GM23338 (cell line): ENCODE results near the gene PPIC. TPM values are rescaled to one million over a fixed set of nuclear protein-coding genes. Genes with fewer than 3 reads are reported as not detected.

Experiments
- ATAC-seq: fragments of 200-7000 bp; cut with Tn5 transposase; 3 replicates; pipeline ENCODE4 v1.9.1; 2020
- DNase-seq: peaks from one replicate; pipeline ENCODE4 v3.0.0-alpha.2; 2015; ENCODE audit warnings: low spot score
- H2AFZ ChIP-seq: fragments of 200-600 bp; sonication (generic); 2 replicates; pipeline ENCODE4 v1.8.0; 2016; ENCODE audit warnings: antibody characterized with exemption, mild to moderate bottlenecking, moderate library complexity
- H3F3A ChIP-seq: fragments of 200-600 bp; sonication (generic); replicated peaks from 2 replicates; pipeline ENCODE4 v1.8.0; 2017; ENCODE audit warnings: antibody characterized with exemption, mixed run types, low read depth
- H3K27ac ChIP-seq: fragments of 200-600 bp; sonication (generic); 2 replicates; pipeline ENCODE4 v1.6.1; 2016; ENCODE audit warnings: low read depth
- H3K27me3 ChIP-seq: fragments of 200-600 bp; sonication (generic); 2 replicates; pipeline ENCODE4 v1.8.0; 2016; ENCODE audit warnings: mild to moderate bottlenecking, mixed run types, moderate library complexity; ENCODE audit not compliant: insufficient read depth
- H3K36me3 ChIP-seq: fragments of 200-600 bp; sonication (generic); 2 replicates; pipeline ENCODE4 v1.8.0; 2016; ENCODE audit warnings: mild to moderate bottlenecking; ENCODE audit not compliant: insufficient read depth
- H3K4me1 ChIP-seq: fragments of 200-600 bp; sonication (generic); 2 replicates; pipeline ENCODE4 v1.8.0; 2016; ENCODE audit warnings: mild to moderate bottlenecking, moderate library complexity; ENCODE audit not compliant: insufficient read depth
- H3K4me2 ChIP-seq: fragments of 200-600 bp; sonication (generic); 2 replicates; pipeline ENCODE4 v1.7.1; 2017; ENCODE audit warnings: mixed run types
- H3K4me3 ChIP-seq: fragments of 200-600 bp; sonication (generic); 2 replicates; pipeline ENCODE4 v1.6.1; 2016; ENCODE audit warnings: mixed run types
- H3K79me2 ChIP-seq: fragments of 200-600 bp; sonication (generic); replicated peaks from 2 replicates; pipeline ENCODE4 v1.8.0; 2017; ENCODE audit warnings: mild to moderate bottlenecking; ENCODE audit not compliant: insufficient read depth
- H3K9me2 ChIP-seq: fragments of 200-600 bp; sonication (generic); 2 replicates; pipeline ENCODE4 v1.8.0; 2017; ENCODE audit not compliant: insufficient read depth
- H4K20me1 ChIP-seq: fragments of 200-600 bp; sonication (generic); replicated peaks from 2 replicates; pipeline ENCODE4 v1.8.0; 2017; ENCODE audit warnings: mild to moderate bottlenecking; ENCODE audit not compliant: insufficient read depth
- H3K27ac Mint-ChIP-seq: 2 replicates; pipeline ENCODE4 v1.8.0; 2020; ENCODE audit warnings: inconsistent platforms, mild to moderate bottlenecking, moderate library complexity, mixed read lengths
- H3K27me3 Mint-ChIP-seq: 3 replicates; pipeline ENCODE4 v1.8.0; 2022; ENCODE audit warnings: low read depth, mild to moderate bottlenecking, moderate library complexity, mixed read lengths, inconsistent platforms; ENCODE audit not compliant: insufficient read depth, poor library complexity
- H3K36me3 Mint-ChIP-seq: 3 replicates; pipeline ENCODE4 v1.8.0; 2021; ENCODE audit warnings: low read depth, mild to moderate bottlenecking, inconsistent platforms, moderate library complexity, mixed read lengths
- H3K4me1 Mint-ChIP-seq: 3 replicates; pipeline ENCODE4 v1.8.0; 2020; ENCODE audit warnings: mild to moderate bottlenecking, inconsistent platforms, mixed read lengths
- H3K4me3 Mint-ChIP-seq: 3 replicates; pipeline ENCODE4 v1.8.0; 2021; ENCODE audit warnings: moderate library complexity, mild to moderate bottlenecking, inconsistent platforms, mixed read lengths
- H3K9me3 Mint-ChIP-seq: 3 replicates; pipeline ENCODE4 v1.8.0; 2020; ENCODE audit warnings: moderate library complexity, mild to moderate bottlenecking, inconsistent platforms, mixed read lengths
- CREB1 ChIP-seq: fragments of 250-450 bp; sonication (Bioruptor Pico); IDR thresholded peaks from 2 replicates; pipeline ENCODE4 v1.5.0; 2020; ENCODE audit warnings: low read depth, mild to moderate bottlenecking, moderate library complexity
- NANOG ChIP-seq: IDR thresholded peaks from 2 replicates; pipeline ENCODE4 v1.6.1; 2016; ENCODE audit warnings: antibody characterized with exemption, borderline replicate concordance
- POLR2AphosphoS5 ChIP-seq: IDR thresholded peaks from 2 replicates; pipeline ENCODE4 v1.6.1; 2016; ENCODE audit warnings: antibody characterized with exemption, low read depth
- ZNF114 ChIP-seq: fragments of 250-450 bp; sonication (Bioruptor Pico); IDR thresholded peaks from 2 replicates; pipeline ENCODE4 v1.5.0; 2020; ENCODE audit warnings: mild to moderate bottlenecking, moderate library complexity
- ZNF331 ChIP-seq: fragments of 250-450 bp; sonication (Bioruptor Pico); IDR thresholded peaks from 2 replicates; pipeline ENCODE4 v1.5.0; 2020; ENCODE audit warnings: low read depth, mild to moderate bottlenecking, moderate library complexity
- polyA plus RNA-seq: library from polyadenylated mRNA; unstranded; fragments of >200 nt; fragmentation: Nextera tagmentation; extraction: Ambion mirVana; gene quantifications from 2 replicates; pipeline ENCODE4 v1.2.1, GENCODE V29; 2016
- total RNA-seq: library from RNA; depleted of rRNA; stranded (reverse); fragments of >200 nt; shearing (Covaris generic); gene quantifications from 2 replicates; pipeline ENCODE4 v1.2.3, GENCODE V29; 2014
- TF ChIP-seq, protein P1 (sequence below), 2 experiments: fragments of 200-600 bp in 1 of 2; sonication (generic) in 1 of 2; conservative IDR thresholded peaks; 2 replicates each; pipeline versions ENCODE4 v1.5.1 to v1.6.1; 2016 to 2017; ENCODE audit warnings: antibody characterized with exemption in 2 of 2, low read depth in 2 of 2, mild to moderate bottlenecking in 2 of 2, moderate library complexity in 1 of 2
- TF ChIP-seq, protein P2 (sequence below): fragments of 250-450 bp; sonication (Bioruptor Pico); IDR thresholded peaks from 2 replicates; pipeline ENCODE4 v1.5.0; 2020; ENCODE audit warnings: mild to moderate bottlenecking, moderate library complexity
- TF ChIP-seq, protein P3 (sequence below): IDR thresholded peaks from 2 replicates; pipeline ENCODE4 v1.6.1; 2016; ENCODE audit warnings: antibody characterized with exemption

Gene PPIC
- total and polyA plus RNA-seq, 2 experiments from 2014 or later = 13.9 to 21.0 TPM

DNA sequence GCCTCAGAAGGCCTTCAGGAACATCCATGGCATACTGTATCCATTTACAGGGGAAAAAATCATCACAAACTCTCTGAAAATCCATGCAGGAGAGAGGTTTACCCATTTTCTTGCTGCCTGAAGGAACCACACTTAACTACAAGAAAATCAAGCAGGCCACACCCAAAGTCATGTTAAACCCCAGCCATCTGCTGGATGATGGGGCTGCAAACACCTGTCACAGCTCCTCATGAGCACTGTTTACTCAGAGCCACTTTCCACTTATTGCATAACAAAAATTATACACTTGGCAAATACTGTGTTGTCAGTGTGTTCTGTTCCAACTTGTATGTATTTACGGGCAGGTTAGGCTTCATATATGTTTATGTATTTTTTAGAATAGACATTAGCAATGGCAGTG lies 35.8 kb downstream of the PPIC start:
- no peaks in the 10 kb centered on the region for H3K9me3 Mint-ChIP-seq
- no peak for ATAC-seq
- Histone ChIP-seq H3K4me2 (no peak overlapping the region), H3K36me3 (no peaks in the 10 kb centered on the region), H3K27me3 (no peaks in the 10 kb centered on the region), H3F3A (no peaks in the 10 kb centered on the region), H3K27ac (no peak overlapping the region), H3K4me3 (no peak overlapping the region), H4K20me1 (no peaks in the 10 kb centered on the region), H3K4me1 (peaks cover 28% of the 10 kb centered on the region), H3K9me2 (no peaks in the 10 kb centered on the region), H2AFZ (no peak overlapping the region), H3K79me2 (no peaks in the 10 kb centered on the region)
- no peak overlapping the region for H3K27ac Mint-ChIP-seq
- no peak for DNase-seq
- no peaks in the 10 kb centered on the region for H3K36me3 Mint-ChIP-seq
- H3K27me3 Mint-ChIP-seq = no peaks in the 10 kb centered on the region
- no peak overlapping the region for H3K4me3 Mint-ChIP-seq
- H3K4me1 Mint-ChIP-seq = peaks cover 26% of the 10 kb centered on the region
- TF ChIP-seq ZNF331 (CRISPR knock-in tag) (no peak), POLR2AphosphoS5 (no peak), ZNF114 (no peak), NANOG (no peak), CREB1 (no peak)
- TF ChIP-seq, protein P1, sequence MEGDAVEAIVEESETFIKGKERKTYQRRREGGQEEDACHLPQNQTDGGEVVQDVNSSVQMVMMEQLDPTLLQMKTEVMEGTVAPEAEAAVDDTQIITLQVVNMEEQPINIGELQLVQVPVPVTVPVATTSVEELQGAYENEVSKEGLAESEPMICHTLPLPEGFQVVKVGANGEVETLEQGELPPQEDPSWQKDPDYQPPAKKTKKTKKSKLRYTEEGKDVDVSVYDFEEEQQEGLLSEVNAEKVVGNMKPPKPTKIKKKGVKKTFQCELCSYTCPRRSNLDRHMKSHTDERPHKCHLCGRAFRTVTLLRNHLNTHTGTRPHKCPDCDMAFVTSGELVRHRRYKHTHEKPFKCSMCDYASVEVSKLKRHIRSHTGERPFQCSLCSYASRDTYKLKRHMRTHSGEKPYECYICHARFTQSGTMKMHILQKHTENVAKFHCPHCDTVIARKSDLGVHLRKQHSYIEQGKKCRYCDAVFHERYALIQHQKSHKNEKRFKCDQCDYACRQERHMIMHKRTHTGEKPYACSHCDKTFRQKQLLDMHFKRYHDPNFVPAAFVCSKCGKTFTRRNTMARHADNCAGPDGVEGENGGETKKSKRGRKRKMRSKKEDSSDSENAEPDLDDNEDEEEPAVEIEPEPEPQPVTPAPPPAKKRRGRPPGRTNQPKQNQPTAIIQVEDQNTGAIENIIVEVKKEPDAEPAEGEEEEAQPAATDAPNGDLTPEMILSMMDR (conservative IDR thresholded peaks at IDR 0.05; ENCODE audit: low read depth in 2 of 2) = no peak
- TF ChIP-seq, protein P2, sequence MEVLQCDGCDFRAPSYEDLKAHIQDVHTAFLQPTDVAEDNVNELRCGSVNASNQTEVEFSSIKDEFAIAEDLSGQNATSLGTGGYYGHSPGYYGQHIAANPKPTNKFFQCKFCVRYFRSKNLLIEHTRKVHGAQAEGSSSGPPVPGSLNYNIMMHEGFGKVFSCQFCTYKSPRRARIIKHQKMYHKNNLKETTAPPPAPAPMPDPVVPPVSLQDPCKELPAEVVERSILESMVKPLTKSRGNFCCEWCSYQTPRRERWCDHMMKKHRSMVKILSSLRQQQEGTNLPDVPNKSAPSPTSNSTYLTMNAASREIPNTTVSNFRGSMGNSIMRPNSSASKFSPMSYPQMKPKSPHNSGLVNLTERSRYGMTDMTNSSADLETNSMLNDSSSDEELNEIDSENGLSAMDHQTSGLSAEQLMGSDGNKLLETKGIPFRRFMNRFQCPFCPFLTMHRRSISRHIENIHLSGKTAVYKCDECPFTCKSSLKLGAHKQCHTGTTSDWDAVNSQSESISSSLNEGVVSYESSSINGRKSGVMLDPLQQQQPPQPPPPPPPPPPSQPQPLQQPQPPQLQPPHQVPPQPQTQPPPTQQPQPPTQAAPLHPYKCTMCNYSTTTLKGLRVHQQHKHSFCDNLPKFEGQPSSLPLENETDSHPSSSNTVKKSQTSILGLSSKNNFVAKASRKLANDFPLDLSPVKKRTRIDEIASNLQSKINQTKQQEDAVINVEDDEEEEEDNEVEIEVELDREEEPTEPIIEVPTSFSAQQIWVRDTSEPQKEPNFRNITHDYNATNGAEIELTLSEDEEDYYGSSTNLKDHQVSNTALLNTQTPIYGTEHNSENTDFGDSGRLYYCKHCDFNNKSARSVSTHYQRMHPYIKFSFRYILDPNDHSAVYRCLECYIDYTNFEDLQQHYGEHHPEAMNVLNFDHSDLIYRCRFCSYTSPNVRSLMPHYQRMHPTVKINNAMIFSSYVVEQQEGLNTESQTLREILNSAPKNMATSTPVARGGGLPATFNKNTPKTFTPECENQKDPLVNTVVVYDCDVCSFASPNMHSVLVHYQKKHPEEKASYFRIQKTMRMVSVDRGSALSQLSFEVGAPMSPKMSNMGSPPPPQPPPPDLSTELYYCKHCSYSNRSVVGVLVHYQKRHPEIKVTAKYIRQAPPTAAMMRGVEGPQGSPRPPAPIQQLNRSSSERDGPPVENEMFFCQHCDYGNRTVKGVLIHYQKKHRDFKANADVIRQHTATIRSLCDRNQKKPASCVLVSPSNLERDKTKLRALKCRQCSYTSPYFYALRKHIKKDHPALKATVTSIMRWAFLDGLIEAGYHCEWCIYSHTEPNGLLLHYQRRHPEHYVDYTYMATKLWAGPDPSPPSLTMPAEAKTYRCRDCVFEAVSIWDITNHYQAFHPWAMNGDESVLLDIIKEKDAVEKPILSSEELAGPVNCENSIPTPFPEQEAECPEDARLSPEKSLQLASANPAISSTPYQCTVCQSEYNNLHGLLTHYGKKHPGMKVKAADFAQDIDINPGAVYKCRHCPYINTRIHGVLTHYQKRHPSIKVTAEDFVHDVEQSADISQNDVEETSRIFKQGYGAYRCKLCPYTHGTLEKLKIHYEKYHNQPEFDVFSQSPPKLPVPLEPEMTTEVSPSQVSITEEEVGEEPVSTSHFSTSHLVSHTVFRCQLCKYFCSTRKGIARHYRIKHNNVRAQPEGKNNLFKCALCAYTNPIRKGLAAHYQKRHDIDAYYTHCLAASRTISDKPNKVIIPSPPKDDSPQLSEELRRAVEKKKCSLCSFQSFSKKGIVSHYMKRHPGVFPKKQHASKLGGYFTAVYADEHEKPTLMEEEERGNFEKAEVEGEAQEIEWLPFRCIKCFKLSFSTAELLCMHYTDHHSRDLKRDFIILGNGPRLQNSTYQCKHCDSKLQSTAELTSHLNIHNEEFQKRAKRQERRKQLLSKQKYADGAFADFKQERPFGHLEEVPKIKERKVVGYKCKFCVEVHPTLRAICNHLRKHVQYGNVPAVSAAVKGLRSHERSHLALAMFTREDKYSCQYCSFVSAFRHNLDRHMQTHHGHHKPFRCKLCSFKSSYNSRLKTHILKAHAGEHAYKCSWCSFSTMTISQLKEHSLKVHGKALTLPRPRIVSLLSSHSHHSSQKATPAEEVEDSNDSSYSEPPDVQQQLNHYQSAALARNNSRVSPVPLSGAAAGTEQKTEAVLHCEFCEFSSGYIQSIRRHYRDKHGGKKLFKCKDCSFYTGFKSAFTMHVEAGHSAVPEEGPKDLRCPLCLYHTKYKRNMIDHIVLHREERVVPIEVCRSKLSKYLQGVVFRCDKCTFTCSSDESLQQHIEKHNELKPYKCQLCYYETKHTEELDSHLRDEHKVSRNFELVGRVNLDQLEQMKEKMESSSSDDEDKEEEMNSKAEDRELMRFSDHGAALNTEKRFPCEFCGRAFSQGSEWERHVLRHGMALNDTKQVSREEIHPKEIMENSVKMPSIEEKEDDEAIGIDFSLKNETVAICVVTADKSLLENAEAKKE = no peak
- TF ChIP-seq, protein P3, sequence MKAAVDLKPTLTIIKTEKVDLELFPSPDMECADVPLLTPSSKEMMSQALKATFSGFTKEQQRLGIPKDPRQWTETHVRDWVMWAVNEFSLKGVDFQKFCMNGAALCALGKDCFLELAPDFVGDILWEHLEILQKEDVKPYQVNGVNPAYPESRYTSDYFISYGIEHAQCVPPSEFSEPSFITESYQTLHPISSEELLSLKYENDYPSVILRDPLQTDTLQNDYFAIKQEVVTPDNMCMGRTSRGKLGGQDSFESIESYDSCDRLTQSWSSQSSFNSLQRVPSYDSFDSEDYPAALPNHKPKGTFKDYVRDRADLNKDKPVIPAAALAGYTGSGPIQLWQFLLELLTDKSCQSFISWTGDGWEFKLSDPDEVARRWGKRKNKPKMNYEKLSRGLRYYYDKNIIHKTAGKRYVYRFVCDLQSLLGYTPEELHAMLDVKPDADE = no peak
